Measurements from ENCODE around the gene DAGLA. TPM values are rescaled to one million over a fixed set of nuclear protein-coding genes. Genes with fewer than 3 reads are reported as not detected.
A peak's percentile ranks its signal among the peaks of the same experiment; 100 is the strongest.

DAGLA gene
- total RNA-seq, 1 experiment from 2014 or later = 10.1 TPM

GRCh38 chr11:61784506-61784805 is 104.3 kb downstream of the DAGLA start:
- H2AFZ ChIP-seq = no peak overlapping the region
- TF ChIP-seq EZH2 (IDR thresholded peaks at IDR 0.05; ENCODE audit: low read depth) = no peak
- no peak for TF ChIP-seq CTCF (conservative IDR thresholded peaks at IDR 0.05)
- POLR2A ChIA-PET (ENCODE audit: unreplicated experiment) = no interaction called here
- no peak overlapping the region for H3K4me2 ChIP-seq
- DNase-seq = no peak
- peaks cover 5% of the 10 kb centered on the region; the same call in 1 of the 2 replicates for H4K20me1 ChIP-seq (ENCODE audit: insufficient read depth)
- intact Hi-C loops (cut with micrococcal nuclease; ENCODE audit: unreplicated experiment) = no loop called here
- H3K36me3 ChIP-seq (ENCODE audit: low read depth) = peaks cover 18% of the 10 kb centered on the region
- H3K27me3 ChIP-seq (ENCODE audit: insufficient read depth, low read depth) = no peaks in the 10 kb centered on the region
- no peaks in the 10 kb centered on the region for H3K9me3 ChIP-seq (ENCODE audit: insufficient read depth, low read depth)
- H3K4me3 ChIP-seq = no peak overlapping the region
- no peak overlapping the region for H3K27ac ChIP-seq
- CTCF ChIA-PET = no interaction called here
- no peaks in the 10 kb centered on the region for H3K9me2 ChIP-seq (ENCODE audit: insufficient read depth)
- H3K79me2 ChIP-seq (ENCODE audit: low read depth) = peaks cover 4% of the 10 kb centered on the region; the same call in 1 of the 2 replicates
- BruUV-seq (replicated peaks) = no TSS peak
- H3K4me1 ChIP-seq (replicated peaks; ENCODE audit: insufficient read depth) = no peaks in the 10 kb centered on the region
- H3F3A ChIP-seq (ENCODE audit: insufficient read depth, low read depth) = peaks cover 13% of the 10 kb centered on the region

GRCh38 chr11:61785837-61786402 is 105.7 kb downstream of the DAGLA start:
- no peaks in the 10 kb centered on the region for H3K27me3 ChIP-seq (ENCODE audit: insufficient read depth, low read depth)
- no peak overlapping the region for H3K4me2 ChIP-seq
- no peak overlapping the region for H3K27ac ChIP-seq
- no peaks in the 10 kb centered on the region for H3K9me3 ChIP-seq (ENCODE audit: insufficient read depth, low read depth)
- peaks cover 18% of the 10 kb centered on the region for H3K79me2 ChIP-seq (ENCODE audit: low read depth)
- POLR2A ChIA-PET (ENCODE audit: unreplicated experiment) = interaction anchor here (0.5 to 0.6 kb wide), 2 partner anchors 16 to 106 kb away, joined by 5 to 17 read pairs; no protein-coding TSS in a partner anchor
- no peaks in the 10 kb centered on the region for H3K9me2 ChIP-seq (ENCODE audit: insufficient read depth)
- intact Hi-C loops (cut with micrococcal nuclease; ENCODE audit: unreplicated experiment) = no loop called here
- H3K36me3 ChIP-seq (ENCODE audit: low read depth) = peaks cover 26% of the 10 kb centered on the region
- H2AFZ ChIP-seq = no peak overlapping the region
- DNase-seq = no peak
- CTCF ChIA-PET = no interaction called here
- BruUV-seq (replicated peaks) = no TSS peak
- no peak for TF ChIP-seq CTCF (conservative IDR thresholded peaks at IDR 0.05)
- TF ChIP-seq EZH2 (IDR thresholded peaks at IDR 0.05; ENCODE audit: low read depth) = no peak
- no peaks in the 10 kb centered on the region; the same call in 1 of the 2 replicates for H3K4me1 ChIP-seq (replicated peaks; ENCODE audit: insufficient read depth)
- H3K4me3 ChIP-seq = no peak overlapping the region
- peaks cover 5% of the 10 kb centered on the region; the same call in 1 of the 2 replicates for H4K20me1 ChIP-seq (ENCODE audit: insufficient read depth)
- H3F3A ChIP-seq (ENCODE audit: insufficient read depth, low read depth) = peaks cover 13% of the 10 kb centered on the region

- no peak for DNase-seq
- POLR2A ChIA-PET (ENCODE audit: unreplicated experiment) = interaction anchor here (0.7 kb wide), 1 partner anchor 709 kb away, joined by 6 read pairs; no protein-coding TSS in a partner anchor
- H3F3A ChIP-seq (ENCODE audit: insufficient read depth, low read depth) = peaks cover 6% of the 10 kb centered on the region
- no peak overlapping the region for H3K4me2 ChIP-seq
- no TSS peak for BruUV-seq (replicated peaks)
- H3K36me3 ChIP-seq (ENCODE audit: low read depth) = peaks cover 26% of the 10 kb centered on the region
- no peaks in the 10 kb centered on the region for H3K9me2 ChIP-seq (ENCODE audit: insufficient read depth)
- CTCF ChIA-PET = interaction anchor here (0.6 to 1.2 kb wide), 2 partner anchors 41 to 143 kb away, joined by 3 to 7 read pairs; no protein-coding TSS in a partner anchor
- peaks cover 5% of the 10 kb centered on the region; the same call in 1 of the 2 replicates for H4K20me1 ChIP-seq (ENCODE audit: insufficient read depth)
- no peak overlapping the region for H3K27ac ChIP-seq
- intact Hi-C loops (cut with micrococcal nuclease; ENCODE audit: unreplicated experiment) = no loop called here
- H2AFZ ChIP-seq = no peak overlapping the region
- no peaks in the 10 kb centered on the region for H3K27me3 ChIP-seq (ENCODE audit: insufficient read depth, low read depth)
- TF ChIP-seq CTCF (conservative IDR thresholded peaks at IDR 0.05) (peak; percentile 63), EZH2 (IDR thresholded peaks at IDR 0.05; ENCODE audit: low read depth) (no peak)
- H3K4me1 ChIP-seq (replicated peaks; ENCODE audit: insufficient read depth) = peaks cover 8% of the 10 kb centered on the region
- H3K79me2 ChIP-seq (ENCODE audit: low read depth) = peaks cover 35% of the 10 kb centered on the region
- H3K9me3 ChIP-seq (ENCODE audit: insufficient read depth, low read depth) = no peaks in the 10 kb centered on the region
- no peak overlapping the region for H3K4me3 ChIP-seq
These were observed 107.8 kb downstream of the DAGLA start for GRCh38 chr11:61787928-61788491.

Data from PC-9 (cell line).